GF-D8 (cell line): ENCODE data around the gene DNASE1.

Experiments used
- DNase-seq: peaks from one replicate; lab custom pipeline; 2025; lab: John Stamatoyannopoulos, UW

The DNASE1 gene

GRCh38 chr16:3664187-3664896 lies 9.9 kb downstream of the DNASE1 start:
- DNase-seq = no peak

GRCh38 chr16:3665508-3665907 lies 11.0 kb downstream of the DNASE1 start:
- no peak for DNase-seq

- no peak for DNase-seq
Observed at GRCh38 chr16:3668626-3669025, 14.1 kb downstream of the DNASE1 start.

- no peak for DNase-seq
Observed at GRCh38 chr16:3669082-3669481, 14.6 kb downstream of the DNASE1 start.

GRCh38 chr16:3670711-3671110 lies 16.2 kb downstream of the DNASE1 start:
- no peak for DNase-seq

GRCh38 chr16:3671424-3671823 lies 16.9 kb downstream of the DNASE1 start:
- no peak for DNase-seq

- DNase-seq = no peak
Observed at GRCh38 chr16:3672571-3673041, 18.1 kb downstream of the DNASE1 start.

- DNase-seq = no peak
Observed at GRCh38 chr16:3673201-3673600, 18.7 kb downstream of the DNASE1 start.

- no peak for DNase-seq
Observed at GRCh38 chr16:3673676-3674377, 19.3 kb downstream of the DNASE1 start.

- DNase-seq = no peak
Observed at GRCh38 chr16:3674513-3675295, 20.2 kb downstream of the DNASE1 start.

GRCh38 chr16:3675601-3676130 lies 21.2 kb downstream of the DNASE1 start:
- DNase-seq = no peak

GRCh38 chr16:3677994-3678393 lies 23.5 kb downstream of the DNASE1 start:
- no peak for DNase-seq

- DNase-seq = no peak
Observed at GRCh38 chr16:3681206-3681605, 26.7 kb downstream of the DNASE1 start.

- DNase-seq = no peak
Observed at GRCh38 chr16:3687021-3687420, 32.5 kb downstream of the DNASE1 start.

- DNase-seq = no peak
Observed at GRCh38 chr16:3687792-3688191, 33.3 kb downstream of the DNASE1 start.

- no peak for DNase-seq
Observed at GRCh38 chr16:3689731-3690130, 35.2 kb downstream of the DNASE1 start.

- peak; percentile 6 for DNase-seq
Observed at GRCh38 chr16:3690470-3690928, 36.0 kb downstream of the DNASE1 start.

- DNase-seq = no peak
Observed at GRCh38 chr16:3690980-3691720, 36.7 kb downstream of the DNASE1 start.

GRCh38 chr16:3691761-3692160 lies 37.3 kb downstream of the DNASE1 start:
- no peak for DNase-seq

GRCh38 chr16:3694051-3694450 lies 39.6 kb downstream of the DNASE1 start:
- no peak for DNase-seq

- no peak for DNase-seq
Observed at GRCh38 chr16:3695610-3696369, 41.3 kb downstream of the DNASE1 start.
